ENCODE measurements around the gene ETV3L. TPM values are rescaled to one million over a fixed set of nuclear protein-coding genes. Genes with fewer than 3 reads are reported as not detected.

The ETV3L gene
- not detected for total RNA-seq

GRCh38 chr1:157099633-157100009 lies at the start of gene ETV3L:
TSS of gene ETV3L (minus strand) at chr1:157099808. CDS start at chr1:157099523, 285 bp downstream.
- Mint-ChIP-seq H3K9me3 (no peaks in the 10 kb centered on the region), H3K4me3 (no peak within 1 kb of the TSS), H3K27ac (no peak within 1 kb of the TSS), H3K4me1 (peaks cover 2% of the 10 kb centered on the region), H3K27me3 (peaks cover 22% of the 10 kb centered on the region), H3K36me3 (ENCODE audit: low read depth) (no peaks in the 10 kb centered on the region)
- DNase-seq = no peak
- ChIA-PET CTCF (interaction anchor here (1.1 to 1.4 kb wide), 3 partner anchors 19 to 57 kb away, joined by 3 to 5 read pairs (median 3); no protein-coding TSS in a partner anchor), POLR2A (no interaction called here)

- Mint-ChIP-seq H3K4me1 (peaks cover 25% of the 10 kb centered on the region), H3K27me3 (peaks cover 6% of the 10 kb centered on the region), H3K36me3 (ENCODE audit: low read depth) (no peaks in the 10 kb centered on the region), H3K4me3 (no peak overlapping the region), H3K9me3 (no peaks in the 10 kb centered on the region), H3K27ac (peak overlapping the region; percentile 65)
- ChIA-PET POLR2A (no interaction called here), CTCF (interaction anchor here (0.6 to 11.8 kb wide), 5 partner anchors 8 to 59 kb away, joined by 3 to 176 read pairs (median 3); partner anchors contain the start of gene ETV3L)
- DNase-seq = no peak
Measured at GRCh38 chr1:157147906-157148700, 48.5 kb upstream of the ETV3L start.

GRCh38 chr1:157147037-157147436 lies 47.4 kb upstream of the ETV3L start:
- H3K27ac Mint-ChIP-seq = no peak overlapping the region
- H3K9me3 Mint-ChIP-seq = no peaks in the 10 kb centered on the region
- no peak overlapping the region for H3K4me3 Mint-ChIP-seq
- no peaks in the 10 kb centered on the region for H3K36me3 Mint-ChIP-seq (ENCODE audit: low read depth)
- CTCF ChIA-PET = interaction anchor here (0.8 to 11.8 kb wide), 3 partner anchors 9 to 58 kb away, joined by 3 to 176 read pairs (median 5); partner anchors contain the start of gene ETV3L
- DNase-seq = no peak
- H3K4me1 Mint-ChIP-seq = peaks cover 25% of the 10 kb centered on the region
- peaks cover 9% of the 10 kb centered on the region for H3K27me3 Mint-ChIP-seq
- POLR2A ChIA-PET = no interaction called here

GRCh38 chr1:157146244-157146643 lies 46.6 kb upstream of the ETV3L start:
- ChIA-PET CTCF (interaction anchor here (1.0 to 1.3 kb wide), 3 partner anchors 10 to 56 kb away, joined by 3 to 4 read pairs (median 4); no protein-coding TSS in a partner anchor), POLR2A (no interaction called here)
- Mint-ChIP-seq H3K9me3 (no peaks in the 10 kb centered on the region), H3K4me3 (no peak overlapping the region), H3K4me1 (peaks cover 23% of the 10 kb centered on the region), H3K27me3 (peaks cover 9% of the 10 kb centered on the region), H3K27ac (no peak overlapping the region), H3K36me3 (ENCODE audit: low read depth) (no peaks in the 10 kb centered on the region)
- no peak for DNase-seq

- H3K27me3 Mint-ChIP-seq = peaks cover 9% of the 10 kb centered on the region
- H3K4me1 Mint-ChIP-seq = peaks cover 12% of the 10 kb centered on the region
- H3K9me3 Mint-ChIP-seq = no peaks in the 10 kb centered on the region
- POLR2A ChIA-PET = no interaction called here
- CTCF ChIA-PET = interaction anchor here (1.3 kb wide), 1 partner anchor 55 kb away, joined by 4 read pairs; no protein-coding TSS in a partner anchor
- DNase-seq = no peak
- H3K27ac Mint-ChIP-seq = no peak overlapping the region
- no peaks in the 10 kb centered on the region for H3K36me3 Mint-ChIP-seq (ENCODE audit: low read depth)
- no peak overlapping the region for H3K4me3 Mint-ChIP-seq
Measured at GRCh38 chr1:157145076-157145475, 45.5 kb upstream of the ETV3L start.

- Mint-ChIP-seq H3K4me3 (no peak overlapping the region), H3K27ac (no peak overlapping the region), H3K36me3 (ENCODE audit: low read depth) (no peaks in the 10 kb centered on the region), H3K9me3 (no peaks in the 10 kb centered on the region), H3K27me3 (peaks cover 9% of the 10 kb centered on the region), H3K4me1 (peaks cover 13% of the 10 kb centered on the region)
- ChIA-PET POLR2A (no interaction called here), CTCF (interaction anchor here (1.2 kb wide), 1 partner anchor 55 kb away, joined by 3 read pairs; no protein-coding TSS in a partner anchor)
- DNase-seq = no peak
Measured at GRCh38 chr1:157144509-157144908, 44.9 kb upstream of the ETV3L start.

GRCh38 chr1:157142765-157143423 lies 43.3 kb upstream of the ETV3L start:
- Mint-ChIP-seq H3K4me1 (peaks cover 13% of the 10 kb centered on the region), H3K4me3 (no peak overlapping the region), H3K9me3 (no peaks in the 10 kb centered on the region), H3K27me3 (peaks cover 9% of the 10 kb centered on the region), H3K36me3 (ENCODE audit: low read depth) (no peaks in the 10 kb centered on the region), H3K27ac (no peak overlapping the region)
- ChIA-PET CTCF (interaction anchor here (1.2 to 4.7 kb wide), 2 partner anchors 53 kb away, joined by 3 to 14 read pairs; no protein-coding TSS in a partner anchor), POLR2A (no interaction called here)
- DNase-seq = no peak

- H3K27ac Mint-ChIP-seq = no peak overlapping the region
- peaks cover 15% of the 10 kb centered on the region for H3K4me1 Mint-ChIP-seq
- ChIA-PET POLR2A (no interaction called here), CTCF (interaction anchor here (1.1 to 4.7 kb wide), 2 partner anchors 36 to 52 kb away, joined by 3 to 14 read pairs; no protein-coding TSS in a partner anchor)
- H3K4me3 Mint-ChIP-seq = no peak overlapping the region
- H3K36me3 Mint-ChIP-seq (ENCODE audit: low read depth) = no peaks in the 10 kb centered on the region
- H3K9me3 Mint-ChIP-seq = no peaks in the 10 kb centered on the region
- H3K27me3 Mint-ChIP-seq = peaks cover 9% of the 10 kb centered on the region
- DNase-seq = no peak
Measured at GRCh38 chr1:157142201-157142600, 42.6 kb upstream of the ETV3L start.

- H3K27me3 Mint-ChIP-seq = peaks cover 7% of the 10 kb centered on the region
- no peak for DNase-seq
- CTCF ChIA-PET = interaction anchor here (0.9 to 4.7 kb wide), 3 partner anchors 31 to 51 kb away, joined by 3 to 14 read pairs (median 3); no protein-coding TSS in a partner anchor
- H3K27ac Mint-ChIP-seq = no peak overlapping the region
- H3K9me3 Mint-ChIP-seq = no peaks in the 10 kb centered on the region
- H3K4me3 Mint-ChIP-seq = no peak overlapping the region
- POLR2A ChIA-PET = no interaction called here
- peaks cover 22% of the 10 kb centered on the region for H3K4me1 Mint-ChIP-seq
- H3K36me3 Mint-ChIP-seq (ENCODE audit: low read depth) = peaks cover 5% of the 10 kb centered on the region
Measured at GRCh38 chr1:157141212-157141855, 41.7 kb upstream of the ETV3L start.

- peaks cover 17% of the 10 kb centered on the region for H3K36me3 Mint-ChIP-seq (ENCODE audit: low read depth)
Measured at GRCh38 chr1:157140063-157140588, 40.5 kb upstream of the ETV3L start.

GRCh38 chr1:157139052-157139715 lies 39.6 kb upstream of the ETV3L start:
- Mint-ChIP-seq H3K27ac (peak overlapping the region; percentile 89), H3K4me1 (peaks cover 43% of the 10 kb centered on the region), H3K27me3 (peaks cover 5% of the 10 kb centered on the region), H3K36me3 (ENCODE audit: low read depth) (peaks cover 27% of the 10 kb centered on the region), H3K9me3 (no peaks in the 10 kb centered on the region), H3K4me3 (peak overlapping the region; percentile 94)
- POLR2A ChIA-PET = no interaction called here
- CTCF ChIA-PET = interaction anchor here (2.4 to 4.7 kb wide), 2 partner anchors 17 to 49 kb away, joined by 13 to 14 read pairs; no protein-coding TSS in a partner anchor
- DNase-seq = peak; percentile 24

More at GRCh38 chr1:157140063-157140588, 40.5 kb upstream of the ETV3L start:
- no peak overlapping the region for H3K4me3 Mint-ChIP-seq
- ChIA-PET CTCF (interaction anchor here (2.4 to 4.7 kb wide), 2 partner anchors 16 to 50 kb away, joined by 13 to 14 read pairs; no protein-coding TSS in a partner anchor), POLR2A (no interaction called here)
- H3K27me3 Mint-ChIP-seq = peaks cover 7% of the 10 kb centered on the region
- H3K4me1 Mint-ChIP-seq = peaks cover 34% of the 10 kb centered on the region
- H3K9me3 Mint-ChIP-seq = no peaks in the 10 kb centered on the region
- no peak for DNase-seq
- H3K27ac Mint-ChIP-seq = no peak overlapping the region

All from activated CD4-positive, alpha-beta T cell treated with anti-CD3 and anti-CD28 coated beads, Interleukin-2, amount 10 ng/mL, durations not matched to agents 7 days and 5 days (primary cell).